Measurements from ENCODE around the gene GJA4.

Gene GJA4

DNA sequence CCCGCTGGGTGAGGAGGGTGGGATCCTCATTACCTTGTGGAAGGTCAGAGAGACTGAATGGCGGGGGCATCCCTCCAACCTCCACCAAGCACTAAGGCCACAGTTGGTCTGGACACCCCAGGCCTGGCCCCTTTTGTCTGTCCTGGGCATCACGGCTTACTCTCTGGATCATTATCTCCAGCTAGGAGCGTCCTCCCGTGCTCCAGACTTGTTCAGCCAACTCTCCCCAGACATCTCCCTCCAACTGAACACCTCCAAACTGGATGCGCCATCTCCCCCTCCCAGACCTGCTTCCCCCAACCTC lies 45.2 kb upstream of the GJA4 start:
- TF ChIP-seq, protein P1, sequence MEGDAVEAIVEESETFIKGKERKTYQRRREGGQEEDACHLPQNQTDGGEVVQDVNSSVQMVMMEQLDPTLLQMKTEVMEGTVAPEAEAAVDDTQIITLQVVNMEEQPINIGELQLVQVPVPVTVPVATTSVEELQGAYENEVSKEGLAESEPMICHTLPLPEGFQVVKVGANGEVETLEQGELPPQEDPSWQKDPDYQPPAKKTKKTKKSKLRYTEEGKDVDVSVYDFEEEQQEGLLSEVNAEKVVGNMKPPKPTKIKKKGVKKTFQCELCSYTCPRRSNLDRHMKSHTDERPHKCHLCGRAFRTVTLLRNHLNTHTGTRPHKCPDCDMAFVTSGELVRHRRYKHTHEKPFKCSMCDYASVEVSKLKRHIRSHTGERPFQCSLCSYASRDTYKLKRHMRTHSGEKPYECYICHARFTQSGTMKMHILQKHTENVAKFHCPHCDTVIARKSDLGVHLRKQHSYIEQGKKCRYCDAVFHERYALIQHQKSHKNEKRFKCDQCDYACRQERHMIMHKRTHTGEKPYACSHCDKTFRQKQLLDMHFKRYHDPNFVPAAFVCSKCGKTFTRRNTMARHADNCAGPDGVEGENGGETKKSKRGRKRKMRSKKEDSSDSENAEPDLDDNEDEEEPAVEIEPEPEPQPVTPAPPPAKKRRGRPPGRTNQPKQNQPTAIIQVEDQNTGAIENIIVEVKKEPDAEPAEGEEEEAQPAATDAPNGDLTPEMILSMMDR (IDR thresholded peaks at IDR 0.05; ENCODE audit: insufficient read depth, missing control alignments), result no peak
- no peak for FAIRE-seq
- DNase-seq (ENCODE audit: insufficient read length, low spot score), result no peak

DNA sequence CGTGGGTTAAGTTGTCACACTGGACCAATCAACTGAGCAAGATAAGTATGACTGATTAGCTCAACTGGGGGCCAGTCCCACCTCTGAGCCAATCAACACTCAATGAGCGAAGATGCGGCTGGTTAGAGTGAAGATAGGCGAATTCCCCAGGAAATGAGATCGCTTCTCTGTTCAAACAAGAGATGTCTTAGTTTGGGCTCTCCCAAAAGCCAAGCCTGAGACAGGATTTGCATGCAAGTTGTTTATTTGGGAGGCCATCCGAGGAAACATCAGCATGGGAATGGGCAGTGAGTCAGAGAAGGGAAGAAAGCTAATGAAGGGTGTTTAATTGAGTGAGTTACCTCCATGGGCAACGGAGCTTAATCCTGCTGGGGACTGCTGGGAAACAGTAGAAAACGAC lies 42.8 kb upstream of the GJA4 start:
- TF ChIP-seq, protein P1 (IDR thresholded peaks at IDR 0.05; ENCODE audit: insufficient read depth, missing control alignments), result no peak
- FAIRE-seq, result no peak
- no peak for DNase-seq (ENCODE audit: insufficient read length, low spot score)

DNA sequence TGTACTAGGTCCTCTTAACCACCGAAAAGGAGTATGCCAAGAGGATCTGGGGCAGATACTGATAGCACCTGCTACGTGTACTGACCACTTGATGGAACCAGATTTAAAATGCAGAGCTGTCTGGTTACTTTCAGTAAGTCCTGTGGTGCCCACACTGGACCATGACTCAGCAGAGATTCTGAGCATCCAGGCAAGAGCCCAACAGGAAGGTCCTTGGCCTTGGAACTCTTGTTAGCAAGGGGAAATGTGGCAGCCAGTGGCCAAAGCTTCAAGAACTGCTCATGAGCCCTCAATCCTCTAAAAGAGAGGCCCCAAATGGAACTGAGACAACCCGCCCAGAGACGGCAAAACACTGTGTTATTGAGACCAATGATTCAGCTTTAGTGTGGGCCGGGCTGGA lies 42.2 kb upstream of the GJA4 start:
- TF ChIP-seq, protein P1 (IDR thresholded peaks at IDR 0.05; ENCODE audit: insufficient read depth, missing control alignments), result no peak
- FAIRE-seq (no peak), DNase-seq (ENCODE audit: insufficient read length, low spot score) (no peak)

DNA sequence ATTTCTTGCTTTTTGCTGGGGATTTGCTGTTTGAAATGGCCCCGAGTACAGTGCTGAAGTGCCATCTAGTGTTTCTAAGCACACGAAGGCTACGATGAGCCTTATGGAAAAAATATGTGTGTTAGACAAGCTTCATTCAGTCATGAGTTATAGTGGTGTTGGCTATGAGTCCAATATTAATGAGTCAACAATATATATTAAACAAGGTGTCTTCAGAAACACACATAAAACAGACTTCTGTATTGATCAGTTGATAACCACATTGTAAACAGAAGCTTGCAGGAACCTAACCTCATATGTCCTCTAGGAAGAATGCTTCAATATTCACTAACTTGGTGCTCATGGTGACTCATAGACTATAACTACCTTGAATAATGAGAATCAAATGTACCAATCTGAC lies 39.6 kb upstream of the GJA4 start:
- DNase-seq (ENCODE audit: insufficient read length, low spot score) (no peak), FAIRE-seq (no peak)
- TF ChIP-seq, protein P1 (IDR thresholded peaks at IDR 0.05; ENCODE audit: insufficient read depth, missing control alignments), result no peak

DNA sequence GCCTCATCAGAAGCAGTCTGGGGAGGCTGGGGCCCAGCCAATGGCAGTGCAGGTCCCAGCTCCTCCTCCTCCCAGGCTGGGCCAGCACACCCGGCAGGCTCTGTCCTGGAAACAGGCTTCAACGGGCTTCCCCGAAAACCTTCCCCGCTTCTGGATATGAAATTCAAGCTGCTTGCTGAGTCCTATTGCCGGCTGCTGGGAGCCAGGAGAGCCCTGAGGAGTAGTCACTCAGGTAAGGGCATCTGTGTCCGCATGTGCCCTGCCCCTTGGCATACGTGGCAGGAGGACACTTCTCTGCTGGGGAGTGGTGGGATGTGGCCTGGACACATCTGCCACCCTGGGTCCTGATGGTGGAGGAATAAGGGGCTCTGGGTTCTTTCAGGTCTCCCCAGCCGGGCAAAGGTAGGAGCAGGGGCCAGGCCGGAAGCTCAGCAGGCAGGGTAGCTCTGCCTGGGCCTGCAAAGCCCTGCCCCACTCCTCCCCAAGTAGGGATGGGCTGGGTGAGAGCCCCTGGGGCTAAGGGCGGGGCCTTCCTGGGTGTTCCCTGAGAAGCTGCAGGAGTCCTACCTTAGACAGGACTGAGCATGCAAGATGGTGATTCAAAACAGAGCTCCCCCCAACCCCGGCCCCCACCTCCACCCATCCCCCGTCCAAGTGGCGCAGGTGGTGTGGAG lies 37.7 kb upstream of the GJA4 start, which contains the start of gene GJB5:
GJB5 (plus strand) TSS at position 84 of the 674 bp plus-strand sequence. CDS start 2,284 bp downstream, outside the sequence.
- FAIRE-seq, result no peak
- no peak for DNase-seq (ENCODE audit: insufficient read length, low spot score)
- TF ChIP-seq, protein P1 (IDR thresholded peaks at IDR 0.05; ENCODE audit: insufficient read depth, missing control alignments), result no peak

DNA sequence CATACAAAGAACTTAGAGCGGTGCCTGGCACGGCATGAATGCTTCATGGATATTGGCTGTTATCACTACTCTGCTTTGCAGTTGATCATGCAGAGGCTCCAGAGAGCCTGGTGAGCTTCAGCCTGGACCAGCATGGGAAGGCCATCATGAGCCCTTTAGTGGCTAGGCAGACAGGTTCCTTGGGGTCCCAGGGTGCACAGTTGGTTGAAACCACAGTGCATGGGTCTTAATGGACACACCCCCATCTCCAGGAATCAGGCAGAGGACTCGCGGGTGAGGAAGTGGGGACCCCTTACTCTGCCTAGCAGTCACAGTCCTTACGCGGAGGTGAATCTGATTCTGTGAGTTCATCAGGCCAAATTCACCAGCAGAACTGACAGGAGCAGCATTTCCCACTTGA lies 36.8 kb upstream of the GJA4 start:
- DNase-seq (ENCODE audit: insufficient read length, low spot score) (no peak), FAIRE-seq (no peak)
- TF ChIP-seq, protein P1 (IDR thresholded peaks at IDR 0.05; ENCODE audit: insufficient read depth, missing control alignments), result no peak

DNA sequence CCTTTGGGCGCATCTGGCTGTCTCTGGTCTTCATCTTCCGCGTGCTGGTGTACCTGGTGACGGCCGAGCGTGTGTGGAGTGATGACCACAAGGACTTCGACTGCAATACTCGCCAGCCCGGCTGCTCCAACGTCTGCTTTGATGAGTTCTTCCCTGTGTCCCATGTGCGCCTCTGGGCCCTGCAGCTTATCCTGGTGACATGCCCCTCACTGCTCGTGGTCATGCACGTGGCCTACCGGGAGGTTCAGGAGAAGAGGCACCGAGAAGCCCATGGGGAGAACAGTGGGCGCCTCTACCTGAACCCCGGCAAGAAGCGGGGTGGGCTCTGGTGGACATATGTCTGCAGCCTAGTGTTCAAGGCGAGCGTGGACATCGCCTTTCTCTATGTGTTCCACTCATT lies 35.4 kb upstream of the GJA4 start:
- FAIRE-seq, result no peak
- no peak for DNase-seq (ENCODE audit: insufficient read length, low spot score)
- TF ChIP-seq, protein P1 (IDR thresholded peaks at IDR 0.05; ENCODE audit: insufficient read depth, missing control alignments), result no peak

Data from D721Med (cell line).